Endothelial cell of umbilical vein (primary cell): ENCODE measurements around the gene ATF6B.

Source experiments
- CTCF ChIP-seq, 2 donors: IDR thresholded peaks; 1 replicate in 1 of 2; 2 replicates in 1 of 2; pipeline ENCODE4 v1.5.1; 2011; ENCODE audit warnings: low read length in 2 of 2, mild to moderate bottlenecking in 2 of 2, moderate library complexity in 2 of 2, control low read depth in 1 of 2, inconsistent platforms in 1 of 2, low read depth in 1 of 2; ENCODE audit not compliant: insufficient read depth in 1 of 2; ENCODE audit errors: extremely low read depth in 1 of 2
- EZH2 ChIP-seq: IDR thresholded peaks from 2 replicates; pipeline ENCODE4 v1.6.1; 2012; ENCODE audit warnings: borderline replicate concordance, low read depth, mild to moderate bottlenecking, moderate library complexity, low read length, inconsistent platforms; ENCODE audit not compliant: severe bottlenecking
- FOS ChIP-seq: IDR thresholded peaks from 2 replicates; pipeline ENCODE4 v1.6.1; 2011; ENCODE audit warnings: mild to moderate bottlenecking, low read length, moderate library complexity, borderline replicate concordance; ENCODE audit not compliant: insufficient read depth
- GATA2 ChIP-seq: IDR thresholded peaks from 2 replicates; pipeline ENCODE4 v1.7.0; 2011; ENCODE audit warnings: low read depth, mild to moderate bottlenecking, moderate library complexity, mixed read lengths, low read length; ENCODE audit not compliant: insufficient read length, insufficient read depth
- JUN ChIP-seq: IDR thresholded peaks from 2 replicates; pipeline ENCODE4 v1.6.1; 2011; ENCODE audit warnings: borderline replicate concordance, low read depth; ENCODE audit not compliant: insufficient read length, insufficient read depth
- MAX ChIP-seq: IDR thresholded peaks from 2 replicates; pipeline ENCODE4 v1.6.1; 2011; ENCODE audit not compliant: insufficient read depth, insufficient read length
- MYC ChIP-seq: IDR thresholded peaks from one replicate; pipeline ENCODE4 v1.6.1; 2011; ENCODE audit warnings: mild to moderate bottlenecking, low read depth, low read length
- POLR2A ChIP-seq: IDR thresholded peaks from 2 replicates; pipeline ENCODE4 v1.6.1; 2012; ENCODE audit warnings: low read depth, mild to moderate bottlenecking, control low read depth, low read length
- POLR2AphosphoS5 ChIP-seq: IDR thresholded peaks from 2 replicates; pipeline ENCODE4 v1.6.1; 2012; ENCODE audit warnings: low read depth, mild to moderate bottlenecking, control low read depth, low read length, moderate library complexity; ENCODE audit not compliant: insufficient read depth

GRCh38 chr6:32108094-32108627 is 19.9 kb downstream of the ATF6B start:
- TF ChIP-seq CTCF (IDR thresholded peaks at IDR 0.05; ENCODE audit: extremely low read depth in 1 of 2, insufficient read depth in 1 of 2, low read depth in 1 of 2, low read length in 2 of 2) (no peak), POLR2A (no peak), POLR2AphosphoS5 (no peak), EZH2 (no peak), JUN (no peak), MYC (no peak), FOS (no peak), MAX (no peak), GATA2 (no peak)
